ENCODE data around the gene CDK5RAP1. TPM values are rescaled to one million over a fixed set of nuclear protein-coding genes. Genes with fewer than 3 reads are reported as not detected.

Gene CDK5RAP1
- total and polyA plus RNA-seq, 2 of the 4 experiments (the other 2 are of a cell fraction), result 23.9 to 28.1 TPM

DNA sequence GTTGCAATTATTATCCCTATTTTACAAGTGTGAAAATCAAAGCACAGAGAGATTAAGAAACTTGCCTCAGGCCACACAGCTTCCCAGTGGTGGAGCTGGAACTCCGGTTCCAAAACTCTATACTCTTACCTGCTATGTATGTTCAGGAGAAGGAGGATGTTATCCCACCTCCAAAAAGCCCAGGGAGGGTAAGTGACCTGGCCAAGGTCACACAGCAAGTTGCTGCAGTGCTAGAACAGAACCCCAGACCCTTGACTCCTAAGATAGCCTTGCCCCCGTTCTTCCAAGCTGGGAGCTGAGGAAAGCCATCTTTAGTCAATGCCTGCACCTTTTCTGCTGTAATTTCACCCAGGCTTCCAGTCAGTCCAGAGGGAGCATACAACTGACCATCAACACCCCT lies 76.0 kb downstream of the CDK5RAP1 start:
- no peak overlapping the region for H3K27ac ChIP-seq (ENCODE audit: insufficient read depth, low read length)
- no CpG with 5 or more reads among the region's 2 CpGs for WGBS, 2 experiments (ENCODE audit: extremely low coverage in 2 of 2, insufficient read length in 1 of 2)
- no peak overlapping the region for H3K14ac ChIP-seq (replicated peaks; ENCODE audit: low read depth, low read length)
- H3K9ac ChIP-seq (ENCODE audit: low read depth, low read length), result no peak overlapping the region
- intact Hi-C loops (cut with micrococcal nuclease), result no loop called here
- TF ChIP-seq, protein P1, sequence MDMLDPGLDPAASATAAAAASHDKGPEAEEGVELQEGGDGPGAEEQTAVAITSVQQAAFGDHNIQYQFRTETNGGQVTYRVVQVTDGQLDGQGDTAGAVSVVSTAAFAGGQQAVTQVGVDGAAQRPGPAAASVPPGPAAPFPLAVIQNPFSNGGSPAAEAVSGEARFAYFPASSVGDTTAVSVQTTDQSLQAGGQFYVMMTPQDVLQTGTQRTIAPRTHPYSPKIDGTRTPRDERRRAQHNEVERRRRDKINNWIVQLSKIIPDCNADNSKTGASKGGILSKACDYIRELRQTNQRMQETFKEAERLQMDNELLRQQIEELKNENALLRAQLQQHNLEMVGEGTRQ (IDR thresholded peaks at IDR 0.05; ENCODE audit: low read depth, low read length), result no peak
- no peak for TF ChIP-seq MAZ (IDR thresholded peaks at IDR 0.05; ENCODE audit: borderline replicate concordance, low read depth, low read length)
- no peak for TF ChIP-seq SMC3 (IDR thresholded peaks at IDR 0.05; ENCODE audit: low read depth, low read length)
- no peak for TF ChIP-seq RCOR1 (IDR thresholded peaks at IDR 0.05; ENCODE audit: insufficient replicate concordance, low read length)
- TF ChIP-seq FOS (IDR thresholded peaks at IDR 0.05; ENCODE audit: low read depth, low read length), result no peak
- no peak for TF ChIP-seq RFX5 (IDR thresholded peaks at IDR 0.05; ENCODE audit: low read depth, low read length)
- TF ChIP-seq CHD1 (IDR thresholded peaks at IDR 0.05; ENCODE audit: low read depth, low read length), result no peak
- TF ChIP-seq POLR2A (IDR thresholded peaks at IDR 0.05; ENCODE audit: low read depth, low read length), result no peak
- no peak for TF ChIP-seq MXI1 (IDR thresholded peaks at IDR 0.05; ENCODE audit: borderline replicate concordance, low read depth, low read length)
- TF ChIP-seq CTCF (conservative IDR thresholded peaks at IDR 0.05; ENCODE audit: low read depth, low read length), result no peak
- no peak for TF ChIP-seq RAD21 (IDR thresholded peaks at IDR 0.05; ENCODE audit: low read length)
- TF ChIP-seq, protein P2, sequence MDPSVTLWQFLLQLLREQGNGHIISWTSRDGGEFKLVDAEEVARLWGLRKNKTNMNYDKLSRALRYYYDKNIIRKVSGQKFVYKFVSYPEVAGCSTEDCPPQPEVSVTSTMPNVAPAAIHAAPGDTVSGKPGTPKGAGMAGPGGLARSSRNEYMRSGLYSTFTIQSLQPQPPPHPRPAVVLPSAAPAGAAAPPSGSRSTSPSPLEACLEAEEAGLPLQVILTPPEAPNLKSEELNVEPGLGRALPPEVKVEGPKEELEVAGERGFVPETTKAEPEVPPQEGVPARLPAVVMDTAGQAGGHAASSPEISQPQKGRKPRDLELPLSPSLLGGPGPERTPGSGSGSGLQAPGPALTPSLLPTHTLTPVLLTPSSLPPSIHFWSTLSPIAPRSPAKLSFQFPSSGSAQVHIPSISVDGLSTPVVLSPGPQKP (IDR thresholded peaks at IDR 0.05; ENCODE audit: borderline replicate concordance, low read depth, low read length), result no peak
- TF ChIP-seq NFE2L2 (IDR thresholded peaks at IDR 0.05; ENCODE audit: low read depth, low read length), result no peak
- TF ChIP-seq CEBPB (IDR thresholded peaks at IDR 0.05; ENCODE audit: low read depth, low read length), result no peak
- TF ChIP-seq BHLHE40 (IDR thresholded peaks at IDR 0.05; ENCODE audit: low read depth, low read length), result no peak
- TF ChIP-seq MAFK (IDR thresholded peaks at IDR 0.05; ENCODE audit: low read depth, low read length), result no peak
- dilution Hi-C loops (cut with HindIII; ENCODE audit: low sequenced_read_pairs, unreplicated experiment), result no loop called here
- H3K4ac ChIP-seq (ENCODE audit: low read depth, low read length), result no peak overlapping the region
- no peak overlapping the region for H2BK120ac ChIP-seq (ENCODE audit: low read depth, low read length)
- H2AK9ac ChIP-seq (replicated peaks; ENCODE audit: low read depth, low read length, poor library complexity), result no peak overlapping the region
- H3K79me1 ChIP-seq (ENCODE audit: low read depth in 1 of 2, low read length in 2 of 2), result no peaks in the 10 kb centered on the region
- no peak overlapping the region for H2BK20ac ChIP-seq (ENCODE audit: low read depth, low read length)
- no peaks in the 10 kb centered on the region for H4K20me1 ChIP-seq (ENCODE audit: insufficient read depth, low read length)
- no peaks in the 10 kb centered on the region for H3K4me1 ChIP-seq (ENCODE audit: control insufficient read depth, insufficient read depth, low read length)
- no peak overlapping the region for H2AK5ac ChIP-seq (ENCODE audit: low read depth, low read length)
- H3K4me2 ChIP-seq (ENCODE audit: low read depth, low read length), result no peak overlapping the region
- no TSS peak for BruUV-seq (replicated peaks)
- no peak overlapping the region for H4K5ac ChIP-seq (ENCODE audit: low read depth, low read length)
- ChIA-PET POLR2A (ENCODE audit: unreplicated experiment) (no interaction called here), CTCF (no interaction called here)
- no peaks in the 10 kb centered on the region for H3K36me3 ChIP-seq (ENCODE audit: control insufficient read depth, insufficient read depth, low read length)
- H4K91ac ChIP-seq (ENCODE audit: insufficient read depth, low read depth, low read length), result no peak overlapping the region
- H3K56ac ChIP-seq (ENCODE audit: extremely low read depth, insufficient read depth, low read length), result no peak overlapping the region
- no peak overlapping the region for H2BK5ac ChIP-seq (ENCODE audit: low read depth, low read length, poor library complexity, severe bottlenecking)
- DNase-seq, result no peak
- peaks cover 51% of the 10 kb centered on the region for H3K27me3 ChIP-seq (ENCODE audit: control insufficient read depth, insufficient read depth, low read length)
- no peak overlapping the region for H4K8ac ChIP-seq (ENCODE audit: low read depth in 2 of 2, low read length in 2 of 2)
- H3K9me1 ChIP-seq (ENCODE audit: insufficient read depth, low read length), result no peaks in the 10 kb centered on the region
- no peak overlapping the region for H2AFZ ChIP-seq (replicated peaks; ENCODE audit: low read length, poor library complexity)
- no peak for ATAC-seq (ENCODE audit: low read depth)
- H3K23ac ChIP-seq (ENCODE audit: low read depth, low read length), result no peak overlapping the region
- in situ Hi-C loops (cut with MboI; ENCODE audit: low sequenced_read_pairs), result no loop called here
- H3K18ac ChIP-seq (ENCODE audit: low read depth, low read length), result no peak overlapping the region
- no peak overlapping the region for H2BK15ac ChIP-seq (ENCODE audit: low read depth, low read length)
- no peak overlapping the region for H3K4me3 ChIP-seq (ENCODE audit: insufficient read depth, low read depth, low read length)
- H3K9me3 ChIP-seq (ENCODE audit: control insufficient read depth, insufficient read depth, low read length), result no peaks in the 10 kb centered on the region

Measured in IMR-90 (cell line).